GM19463 (cell line): ENCODE results near the gene PIKFYVE.
"Not testable (repeated sequence)": the region's sequence is repeated elsewhere in the genome, so short reads cannot be mapped to it uniquely, and the experiment has no call there.

Source experiments
- ATAC-seq: cut with Tn5 transposase; IDR thresholded peaks from one replicate; pipeline ENCODE4 v1.9.1; 2021; ENCODE audit warnings: mild to moderate bottlenecking, moderate library complexity; ENCODE audit not compliant: unreplicated experiment

Gene PIKFYVE

DNA sequence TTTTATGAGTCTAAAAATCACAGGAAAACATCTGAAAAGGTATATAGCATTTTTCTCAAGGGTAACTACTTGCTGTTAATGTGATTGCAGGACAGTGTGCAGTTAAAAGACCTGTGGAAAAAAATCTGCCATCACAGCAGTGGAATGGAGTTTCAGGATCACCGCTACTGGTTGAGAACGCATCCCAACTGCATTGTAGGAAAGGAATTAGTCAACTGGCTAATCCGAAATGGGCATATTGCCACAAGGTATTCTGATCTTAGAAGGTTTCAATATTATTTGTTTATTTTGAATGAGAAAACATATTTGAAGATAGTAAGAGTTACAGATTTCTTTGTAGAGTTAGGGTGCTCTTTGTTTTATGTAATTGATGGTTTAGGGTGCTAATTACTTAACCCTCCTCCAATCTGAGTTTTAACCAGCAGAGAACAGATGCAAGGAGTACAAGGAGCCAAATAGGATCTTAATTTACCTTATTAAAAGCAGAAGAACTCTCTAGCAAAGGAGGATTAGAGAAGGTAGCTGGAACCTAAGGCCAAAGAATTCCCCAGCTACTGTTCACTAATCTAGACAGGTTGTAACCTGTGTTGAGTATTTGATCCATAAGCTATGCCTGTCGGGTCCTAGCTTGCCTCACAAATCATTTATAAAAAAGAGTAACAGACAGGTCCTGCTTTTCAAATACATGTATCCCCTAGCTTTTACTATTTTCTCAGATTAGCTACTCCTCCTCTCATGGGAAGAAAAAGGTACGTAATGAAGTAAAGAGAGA, 35.0 kb downstream of the PIKFYVE start:
- no peak for ATAC-seq

- no peak for ATAC-seq
Observed at GRCh38 chr2:208304157-208304556, 38.1 kb downstream of the PIKFYVE start.

DNA sequence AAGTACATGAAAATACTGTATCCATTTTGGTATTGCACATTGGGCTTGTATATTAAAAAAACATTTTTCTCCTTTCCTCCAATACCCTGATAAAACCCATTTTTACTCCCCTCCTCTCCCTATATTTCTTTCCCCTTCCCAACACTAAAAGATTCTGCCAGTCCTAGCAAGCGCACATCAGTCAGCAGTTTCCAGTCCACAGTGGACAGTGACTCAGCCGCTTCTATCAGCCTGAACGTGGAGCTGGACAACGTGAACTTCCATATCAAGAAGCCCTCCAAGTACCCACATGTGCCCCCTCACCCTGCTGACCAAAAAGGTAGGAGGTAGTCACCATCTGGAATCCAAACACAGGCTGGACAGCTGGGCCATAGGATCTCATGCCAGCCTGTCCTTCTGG, 38.6 kb downstream of the PIKFYVE start:
- no peak for ATAC-seq

- no peak for ATAC-seq
Observed at GRCh38 chr2:208306291-208306690, 40.2 kb downstream of the PIKFYVE start.

GRCh38 chr2:208311321-208311720, 45.3 kb downstream of the PIKFYVE start:
- ATAC-seq = peak; percentile 46

- ATAC-seq = peak; percentile 46
Observed at GRCh38 chr2:208311954-208312353, 45.9 kb downstream of the PIKFYVE start.

DNA sequence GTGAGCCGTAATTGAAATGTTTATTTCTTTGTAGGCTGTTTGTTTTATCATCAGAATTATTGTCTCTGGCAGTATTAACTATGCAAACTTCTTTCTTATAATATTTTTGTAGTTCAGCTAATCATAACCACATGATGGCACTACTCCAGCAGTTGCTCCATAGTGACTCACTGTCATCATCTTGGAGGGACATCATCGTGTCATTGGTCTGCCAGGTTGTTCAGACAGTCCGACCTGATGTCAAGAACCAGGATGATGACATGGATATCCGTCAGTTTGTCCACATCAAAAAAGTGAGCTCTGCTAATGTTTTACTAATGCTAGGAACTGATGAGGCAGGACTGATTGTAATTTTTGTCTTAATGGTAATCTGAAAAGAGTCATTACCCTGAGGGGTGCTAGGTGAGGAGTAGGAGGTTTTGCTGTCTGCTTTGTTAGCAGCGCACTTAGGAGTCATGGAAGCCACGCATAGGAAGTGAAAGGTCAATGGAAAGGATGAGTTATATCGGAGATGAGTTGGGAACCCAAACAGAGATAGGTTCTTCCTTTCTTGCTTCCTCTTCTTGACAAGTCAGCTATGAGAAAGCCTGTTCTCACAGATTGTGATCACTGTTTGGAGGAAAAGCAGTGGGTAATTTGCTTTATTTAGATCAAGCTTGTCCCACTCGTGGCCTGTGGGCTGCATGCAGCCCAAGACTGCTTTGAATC, 49.2 kb downstream of the PIKFYVE start:
- peak; percentile 56 for ATAC-seq

DNA sequence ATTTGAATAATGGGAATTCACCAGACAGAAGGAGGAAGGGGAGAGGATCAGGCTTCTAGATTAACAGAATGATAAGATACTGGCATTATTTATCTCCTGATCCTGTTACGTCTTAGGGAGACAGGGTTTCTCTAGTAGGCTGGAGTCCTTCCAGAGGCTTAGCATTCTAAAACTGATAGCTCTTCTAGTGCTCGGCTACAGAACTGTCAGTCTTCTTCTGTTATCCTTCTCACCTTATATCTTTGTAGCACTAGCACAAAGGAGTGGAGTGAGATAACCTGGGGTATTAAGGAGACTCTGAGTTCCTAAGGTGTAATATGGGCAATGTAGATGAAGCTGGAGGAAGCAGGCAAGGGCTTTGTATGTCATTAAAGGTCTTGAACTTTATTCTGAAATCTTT, 52.1 kb downstream of the PIKFYVE start:
- no peak for ATAC-seq

DNA sequence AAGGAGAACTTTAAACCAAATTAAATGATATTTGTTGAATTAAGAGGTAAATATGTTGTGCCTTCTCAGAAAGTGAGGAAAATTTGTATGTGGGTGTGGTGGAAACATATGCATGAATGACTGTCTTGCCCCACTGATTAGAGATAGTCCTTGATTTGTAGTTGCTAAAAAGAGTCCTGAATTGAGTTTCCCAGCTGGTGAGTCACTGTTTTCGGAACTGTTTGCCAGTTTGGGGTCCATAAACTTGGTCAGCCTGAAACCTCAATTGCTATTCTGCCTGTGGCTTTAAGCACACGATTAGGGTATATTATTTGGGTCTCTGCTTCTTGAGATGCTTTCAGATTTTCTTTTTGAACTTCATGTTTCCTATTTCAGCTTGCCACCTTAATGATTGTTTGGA, 53.3 kb downstream of the PIKFYVE start:
- peak; percentile 37 for ATAC-seq

DNA sequence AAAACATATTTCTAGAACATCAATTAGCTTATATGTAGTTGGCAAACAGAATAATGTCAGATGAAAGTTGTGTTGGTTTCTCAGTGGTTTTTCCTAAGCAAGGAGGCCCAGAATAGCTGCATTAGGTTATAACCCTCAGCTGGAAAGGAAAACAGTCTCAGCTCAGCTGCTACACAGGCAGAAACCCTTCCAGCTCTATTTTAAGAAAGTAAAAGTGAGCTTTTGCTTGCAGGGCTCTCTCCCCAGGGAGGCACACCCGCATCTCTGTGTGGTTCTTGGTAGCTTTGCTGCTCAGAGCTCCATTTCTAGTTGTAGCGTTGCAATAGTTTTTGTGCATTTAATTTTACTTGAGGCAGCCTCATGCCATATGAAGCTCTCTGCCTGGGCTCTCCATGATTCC, 54.6 kb downstream of the PIKFYVE start:
- peak; percentile 87 for ATAC-seq

DNA sequence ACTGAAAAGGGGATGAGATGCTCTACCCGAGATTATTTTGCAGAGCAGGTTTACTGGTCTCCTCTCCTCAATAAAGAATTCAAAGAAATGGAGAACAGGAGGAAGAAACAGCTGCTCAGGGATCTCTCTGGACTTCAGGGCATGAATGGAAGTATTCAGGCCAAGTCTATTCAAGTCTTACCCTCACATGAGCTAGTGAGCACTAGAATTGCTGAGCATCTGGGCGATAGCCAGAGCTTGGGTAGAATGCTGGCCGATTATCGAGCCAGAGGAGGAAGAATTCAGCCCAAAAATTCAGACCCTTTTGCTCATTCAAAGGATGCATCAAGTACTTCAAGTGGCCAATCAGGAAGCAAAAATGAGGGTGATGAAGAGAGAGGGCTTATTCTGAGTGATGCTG, 60.0 kb downstream of the PIKFYVE start:
- ATAC-seq = no peak

DNA sequence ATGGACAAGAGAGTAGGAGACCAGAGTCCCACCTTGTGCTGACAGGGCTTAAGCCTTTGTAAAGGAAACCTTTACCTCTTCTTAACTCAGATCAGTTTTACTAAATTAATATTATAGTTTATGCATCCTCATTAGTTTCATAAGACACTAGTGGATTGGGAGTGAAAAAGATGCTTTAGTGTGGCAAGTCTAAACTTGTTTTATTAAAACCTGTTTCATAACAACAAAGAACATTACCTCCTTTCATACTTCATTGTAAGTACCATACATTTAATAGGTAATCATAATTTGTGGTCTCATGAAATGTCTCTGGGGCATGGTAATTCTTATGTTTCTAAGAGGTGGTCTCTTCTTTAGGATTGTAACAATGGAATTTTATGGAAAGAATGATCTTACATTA, 63.4 kb downstream of the PIKFYVE start:
- no peak for ATAC-seq

DNA sequence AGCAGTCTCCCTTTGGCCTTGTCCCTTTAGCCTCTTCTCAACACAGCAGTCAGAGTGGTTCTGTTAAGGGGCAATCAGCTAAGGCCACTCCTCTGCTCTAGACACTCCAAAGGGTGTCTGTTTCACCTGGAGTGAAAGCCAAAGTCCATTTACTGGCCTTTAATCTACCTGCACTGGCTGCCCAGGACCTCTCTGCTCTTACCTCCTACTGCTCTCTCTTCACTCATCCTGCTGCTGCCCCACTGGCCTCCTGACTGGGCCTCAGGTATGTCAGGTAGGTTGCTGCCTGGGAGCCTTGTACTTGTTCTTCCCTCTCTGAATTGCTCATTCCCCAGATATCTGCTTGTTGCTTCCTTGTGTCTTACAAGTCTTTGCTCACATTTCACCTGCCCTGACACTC, 68.2 kb downstream of the PIKFYVE start:
- ATAC-seq = no peak

DNA sequence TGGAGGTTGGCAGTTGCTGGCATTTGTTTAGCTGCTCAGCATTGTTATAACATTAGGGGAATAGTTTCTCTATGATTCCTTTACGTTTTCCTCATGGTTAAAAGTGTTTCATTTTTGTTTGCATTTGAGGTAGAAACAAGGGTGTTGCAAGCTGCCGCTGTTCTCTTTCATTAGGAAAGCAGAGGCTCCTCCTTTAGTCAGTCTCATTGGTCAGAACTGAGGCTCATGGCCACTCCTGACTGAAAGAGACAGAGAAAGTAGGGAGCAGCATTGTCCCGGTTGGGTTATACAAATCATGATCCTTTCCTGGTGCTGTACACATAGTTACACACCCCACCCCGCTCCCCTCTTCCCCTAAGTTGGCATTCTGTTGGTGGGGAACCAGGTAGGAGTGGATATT, 80.7 kb downstream of the PIKFYVE start:
- ATAC-seq = no peak

- no peak for ATAC-seq
Observed at GRCh38 chr2:208350610-208351009, 84.6 kb downstream of the PIKFYVE start.

- ATAC-seq = no peak
Observed at GRCh38 chr2:208352644-208353567, 86.9 kb downstream of the PIKFYVE start.

- ATAC-seq = no peak
Observed at GRCh38 chr2:208354964-208355381, 88.9 kb downstream of the PIKFYVE start.

DNA sequence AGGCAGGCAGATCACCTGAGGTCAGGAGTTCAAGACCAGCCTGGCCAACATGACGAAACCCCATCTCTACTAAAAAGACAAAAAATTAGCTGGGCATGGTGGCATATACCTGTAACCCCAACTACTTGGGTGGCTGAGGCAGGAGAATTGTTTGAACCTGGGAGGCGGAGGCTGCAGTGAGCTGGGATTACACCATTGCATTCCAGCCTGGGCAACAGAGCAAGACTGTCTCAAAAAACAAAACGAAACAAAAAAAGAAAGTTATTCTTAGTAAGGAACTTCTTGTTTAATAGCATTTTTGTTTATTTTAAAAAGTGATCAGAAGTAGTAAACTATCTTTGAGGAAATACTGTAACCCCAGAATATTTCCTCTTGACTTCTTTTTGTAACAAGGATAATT, 90.4 kb downstream of the PIKFYVE start:
- not testable (repeated sequence) for ATAC-seq

DNA sequence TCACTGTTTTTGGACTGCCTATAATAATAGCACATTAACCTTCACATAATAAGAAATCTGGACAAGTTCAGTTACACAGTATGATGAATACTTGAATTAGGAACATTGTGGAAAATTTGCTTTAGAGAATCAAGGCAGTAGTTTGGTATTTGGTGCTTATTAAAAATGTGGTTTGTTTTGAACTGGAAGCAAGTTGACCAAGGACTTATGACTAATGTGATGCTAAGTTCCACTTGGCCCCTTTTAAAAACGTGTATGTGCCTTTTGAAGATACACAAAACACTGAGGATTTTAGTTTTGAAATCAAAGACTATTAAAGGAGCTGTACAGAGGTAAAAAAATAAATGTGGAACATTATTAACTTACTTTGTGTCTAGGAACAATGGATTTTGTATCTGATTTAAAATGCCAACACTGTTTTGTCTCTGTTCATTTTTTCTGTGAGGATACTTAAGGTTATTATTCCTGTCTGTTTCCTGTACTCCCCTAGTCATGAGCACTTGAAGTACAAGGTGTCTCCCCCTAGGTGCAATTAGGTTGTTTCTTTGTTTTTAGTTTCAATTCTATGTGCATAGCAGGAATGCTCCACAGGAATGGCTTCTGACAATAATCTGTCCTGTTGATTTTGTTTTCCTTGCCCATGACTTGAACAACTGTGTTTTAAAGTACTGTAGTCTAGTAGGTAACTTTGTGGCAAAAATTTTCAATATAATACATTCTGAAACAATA, 91.0 kb downstream of the PIKFYVE start:
- ATAC-seq = no peak

DNA sequence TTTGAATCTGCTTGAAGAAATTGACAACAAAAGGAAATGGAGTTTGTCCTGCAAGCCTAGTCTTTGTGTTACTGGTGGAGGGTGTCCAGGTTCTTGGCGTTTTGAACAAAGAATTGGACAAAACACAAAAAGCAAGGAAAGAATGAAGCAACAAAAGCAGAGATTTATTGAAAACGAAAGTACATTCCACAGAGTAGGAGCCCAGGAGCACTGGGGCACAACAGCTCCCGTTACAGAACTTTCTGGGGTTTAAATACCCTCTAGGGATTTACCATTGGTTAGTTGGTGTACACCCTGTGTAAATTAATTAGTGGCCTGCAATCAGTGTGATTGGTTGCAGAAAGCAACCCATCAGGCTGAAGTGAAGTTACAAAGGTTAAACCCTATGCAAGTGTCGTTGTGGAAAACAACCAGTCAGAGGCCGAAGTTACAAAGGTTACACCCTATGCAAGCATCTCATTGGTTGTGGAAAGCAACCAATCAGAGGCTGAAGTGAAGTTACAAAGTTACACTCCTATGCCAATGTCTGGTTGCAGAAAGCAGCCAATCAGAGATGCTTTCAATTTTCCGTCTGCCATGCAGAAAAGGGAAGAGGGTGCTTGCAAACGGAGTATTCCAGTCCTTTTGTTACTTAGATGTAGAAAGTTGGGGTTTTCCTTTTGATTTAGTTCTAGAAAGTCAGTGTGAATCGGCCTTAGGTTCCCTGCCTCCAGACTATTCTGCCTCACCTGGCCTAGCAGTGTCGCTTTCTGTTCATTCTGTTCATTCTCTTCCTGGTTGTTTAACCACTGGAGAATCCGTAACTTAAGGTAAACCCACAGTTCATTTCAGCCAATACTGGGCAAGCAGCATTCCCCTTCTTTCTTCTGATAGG, 92.9 kb downstream of the PIKFYVE start:
- ATAC-seq = no peak
